Activated CD8-positive, alpha-beta T cell treated with anti-CD3 and anti-CD28 coated beads for 36 hours (primary cell): ENCODE data around the gene COPS3. TPM values are rescaled to one million over a fixed set of nuclear protein-coding genes. Genes with fewer than 3 reads are reported as not detected.

Experiments used
- ATAC-seq: fragments of 200-7000 bp; cut with Tn5 transposase; one replicate; pipeline ENCODE4 v1.10.0; 2021; ENCODE audit warnings: mild to moderate bottlenecking, moderate library complexity
- CTCF ChIA-PET: fragments of 350-600 bp; sonication (Branson Sonifier 250); formaldehyde crosslinking; loops from one replicate; lab custom pipeline; 2021; ENCODE audit warnings: antibody characterized with exemption; lab: Charles Lee
- POLR2A ChIA-PET: fragments of 350-600 bp; sonication (Branson Sonifier 250); formaldehyde crosslinking; loops from one replicate; lab custom pipeline; 2021; ENCODE audit warnings: antibody characterized with exemption; lab: Charles Lee
- DNase-seq: peaks from one replicate; pipeline ENCODE4 v3.0.0-alpha.2; 2020
- H3K27ac Mint-ChIP-seq: one replicate; pipeline ENCODE4 v1.8.0; 2021; ENCODE audit warnings: mild to moderate bottlenecking, mixed read lengths
- H3K27me3 Mint-ChIP-seq: one replicate; pipeline ENCODE4 v1.8.0; 2021; ENCODE audit warnings: mixed read lengths
- H3K36me3 Mint-ChIP-seq: one replicate; pipeline ENCODE4 v1.8.0; 2021; ENCODE audit warnings: low read depth, mixed read lengths
- H3K4me1 Mint-ChIP-seq: one replicate; pipeline ENCODE4 v1.8.0; 2021; ENCODE audit warnings: low read depth, mixed read lengths
- H3K4me3 Mint-ChIP-seq: one replicate; pipeline ENCODE4 v1.8.0; 2021; ENCODE audit warnings: mild to moderate bottlenecking, moderate library complexity, mixed read lengths
- H3K9me3 Mint-ChIP-seq: one replicate; pipeline ENCODE4 v1.8.0; 2021; ENCODE audit warnings: mixed read lengths
- intact Hi-C: fragments of 100-400 bp; cut with micrococcal nuclease; formaldehyde crosslinking; loops from one replicate; pipeline ENCODE4 v1.10.0; 2022
- total RNA-seq, 2 experiments: library from RNA; stranded (reverse); gene quantifications; one replicate each; pipeline ENCODE4 v1.2.3, GENCODE V29; 2021
- TF ChIP-seq, protein P1 (sequence below): fragments of 200-600 bp; IDR thresholded peaks from one replicate; pipeline ENCODE4 v1.8.0; 2022; ENCODE audit warnings: antibody characterized with exemption, mild to moderate bottlenecking

Gene COPS3
- total RNA-seq, 2 experiments from 2014 or later, result 91.1 to 99.8 TPM

DNA sequence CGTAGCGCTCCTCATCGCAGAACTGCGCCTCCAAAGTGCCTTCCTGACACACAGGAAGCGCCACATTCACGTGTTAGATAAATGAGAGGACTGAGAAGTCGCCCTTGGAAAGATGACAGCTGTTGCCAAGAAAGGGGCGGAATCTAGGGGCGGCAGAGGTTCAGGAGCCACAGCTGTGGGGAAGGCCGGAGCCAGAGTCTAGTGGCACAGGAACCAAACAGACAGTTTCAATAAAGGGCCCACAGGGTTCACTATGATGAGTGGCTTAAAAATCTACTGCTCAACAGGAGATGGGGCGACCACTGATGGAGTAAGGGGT is 48.8 kb downstream of the COPS3 start:
- Mint-ChIP-seq H3K9me3 (no peaks in the 10 kb centered on the region), H3K4me1 (peaks cover 15% of the 10 kb centered on the region), H3K4me3 (no peak overlapping the region), H3K27ac (no peak overlapping the region), H3K36me3 (peaks cover 5% of the 10 kb centered on the region), H3K27me3 (no peaks in the 10 kb centered on the region)
- ChIA-PET CTCF (no interaction called here), POLR2A (no interaction called here)
- ATAC-seq, result no peak
- TF ChIP-seq, protein P1, sequence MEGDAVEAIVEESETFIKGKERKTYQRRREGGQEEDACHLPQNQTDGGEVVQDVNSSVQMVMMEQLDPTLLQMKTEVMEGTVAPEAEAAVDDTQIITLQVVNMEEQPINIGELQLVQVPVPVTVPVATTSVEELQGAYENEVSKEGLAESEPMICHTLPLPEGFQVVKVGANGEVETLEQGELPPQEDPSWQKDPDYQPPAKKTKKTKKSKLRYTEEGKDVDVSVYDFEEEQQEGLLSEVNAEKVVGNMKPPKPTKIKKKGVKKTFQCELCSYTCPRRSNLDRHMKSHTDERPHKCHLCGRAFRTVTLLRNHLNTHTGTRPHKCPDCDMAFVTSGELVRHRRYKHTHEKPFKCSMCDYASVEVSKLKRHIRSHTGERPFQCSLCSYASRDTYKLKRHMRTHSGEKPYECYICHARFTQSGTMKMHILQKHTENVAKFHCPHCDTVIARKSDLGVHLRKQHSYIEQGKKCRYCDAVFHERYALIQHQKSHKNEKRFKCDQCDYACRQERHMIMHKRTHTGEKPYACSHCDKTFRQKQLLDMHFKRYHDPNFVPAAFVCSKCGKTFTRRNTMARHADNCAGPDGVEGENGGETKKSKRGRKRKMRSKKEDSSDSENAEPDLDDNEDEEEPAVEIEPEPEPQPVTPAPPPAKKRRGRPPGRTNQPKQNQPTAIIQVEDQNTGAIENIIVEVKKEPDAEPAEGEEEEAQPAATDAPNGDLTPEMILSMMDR, result no peak
- no peak for DNase-seq
- intact Hi-C loops, result no loop called here

DNA sequence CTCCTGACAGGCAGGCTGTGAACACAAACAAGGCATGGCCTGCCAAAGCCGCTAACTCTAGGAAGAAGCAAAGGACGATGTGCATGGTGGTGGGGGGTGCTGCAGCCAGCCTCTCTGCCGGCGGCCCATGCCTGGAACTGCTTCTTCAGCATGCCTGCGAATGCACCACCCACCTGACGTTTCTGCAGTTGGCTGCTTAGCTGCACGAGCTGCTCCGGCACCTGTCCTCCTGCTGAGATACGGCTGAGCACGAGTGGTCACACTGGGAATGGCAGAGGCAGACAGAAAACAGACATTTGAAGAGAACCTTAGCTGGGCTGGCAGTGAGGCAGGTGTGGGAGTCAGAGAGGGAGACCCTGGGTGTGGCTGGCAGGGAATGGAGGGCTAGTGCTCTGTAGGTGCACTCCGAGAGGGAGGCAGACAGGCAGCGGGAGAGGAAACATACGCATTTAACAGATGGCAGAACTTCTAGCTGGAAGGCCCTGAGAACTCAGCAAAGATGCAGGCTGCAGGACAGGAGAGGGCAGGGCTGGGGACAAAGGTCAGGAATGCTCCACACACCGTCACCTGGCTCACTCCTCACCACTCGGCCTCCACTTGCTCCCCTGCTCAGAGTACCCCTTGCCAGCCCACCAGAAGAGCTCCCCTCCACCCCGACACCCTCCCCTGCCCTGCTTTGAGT is 49.3 kb downstream of the COPS3 start:
- Mint-ChIP-seq H3K4me1 (peaks cover 15% of the 10 kb centered on the region), H3K4me3 (no peak overlapping the region), H3K9me3 (no peaks in the 10 kb centered on the region), H3K36me3 (peaks cover 7% of the 10 kb centered on the region), H3K27me3 (no peaks in the 10 kb centered on the region), H3K27ac (no peak overlapping the region)
- DNase-seq (no peak), ATAC-seq (no peak)
- POLR2A ChIA-PET, result no interaction called here
- TF ChIP-seq, protein P1, result no peak
- intact Hi-C loops, result no loop called here
- CTCF ChIA-PET, result no interaction called here

DNA sequence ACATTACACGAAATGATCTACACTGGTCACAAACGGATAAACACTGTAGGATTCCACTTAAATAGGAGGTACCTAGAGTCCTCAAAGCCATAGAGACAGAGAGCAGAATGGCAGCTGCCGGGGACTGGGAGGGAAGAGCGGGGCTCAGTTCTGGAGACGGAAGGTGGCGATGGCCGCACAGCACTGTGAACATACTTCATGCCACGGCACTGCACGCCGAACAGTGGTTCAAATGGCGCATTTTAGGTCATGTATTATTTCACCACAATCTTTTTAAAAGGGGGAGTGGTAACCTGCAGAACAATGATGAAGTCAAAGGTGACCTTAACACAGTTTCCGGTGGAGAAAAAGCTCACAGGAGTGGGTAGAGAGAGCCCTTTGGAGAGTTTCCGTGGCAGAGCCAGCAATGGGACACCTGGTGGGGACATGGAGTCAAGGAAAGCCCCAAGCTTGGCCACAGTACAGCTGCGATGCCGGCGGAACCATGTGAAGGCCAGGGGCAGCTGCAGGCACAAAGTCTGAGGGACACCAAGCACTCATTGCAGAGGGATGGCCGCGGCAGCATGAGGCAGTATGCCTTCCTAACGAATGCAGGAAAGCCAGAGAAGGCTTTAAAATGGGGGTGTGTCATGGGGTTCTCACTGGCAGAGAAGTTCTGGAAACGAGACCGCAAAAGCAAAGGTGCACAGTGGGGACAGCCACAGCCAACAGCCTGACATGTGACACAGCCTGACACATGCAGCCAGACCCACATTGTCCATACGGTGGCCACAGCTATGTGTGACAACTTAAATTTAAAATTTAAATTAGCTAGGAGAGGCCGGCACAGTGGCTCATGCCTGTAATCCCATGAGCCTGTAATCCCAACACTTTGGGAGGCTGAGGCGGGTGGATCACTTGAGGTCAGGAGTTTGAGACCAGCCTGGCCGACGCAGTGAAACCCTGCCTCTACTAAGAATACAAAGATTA is 51.3 kb downstream of the COPS3 start:
- Mint-ChIP-seq H3K4me1 (no peaks in the 10 kb centered on the region), H3K9me3 (no peaks in the 10 kb centered on the region), H3K27ac (peak overlapping the region; percentile 43), H3K27me3 (no peaks in the 10 kb centered on the region), H3K4me3 (no peak overlapping the region), H3K36me3 (peaks cover 14% of the 10 kb centered on the region)
- POLR2A ChIA-PET, result no interaction called here
- intact Hi-C loops, result no loop called here
- CTCF ChIA-PET, result no interaction called here
- DNase-seq (no peak), ATAC-seq (no peak)
- TF ChIP-seq, protein P1, result no peak

DNA sequence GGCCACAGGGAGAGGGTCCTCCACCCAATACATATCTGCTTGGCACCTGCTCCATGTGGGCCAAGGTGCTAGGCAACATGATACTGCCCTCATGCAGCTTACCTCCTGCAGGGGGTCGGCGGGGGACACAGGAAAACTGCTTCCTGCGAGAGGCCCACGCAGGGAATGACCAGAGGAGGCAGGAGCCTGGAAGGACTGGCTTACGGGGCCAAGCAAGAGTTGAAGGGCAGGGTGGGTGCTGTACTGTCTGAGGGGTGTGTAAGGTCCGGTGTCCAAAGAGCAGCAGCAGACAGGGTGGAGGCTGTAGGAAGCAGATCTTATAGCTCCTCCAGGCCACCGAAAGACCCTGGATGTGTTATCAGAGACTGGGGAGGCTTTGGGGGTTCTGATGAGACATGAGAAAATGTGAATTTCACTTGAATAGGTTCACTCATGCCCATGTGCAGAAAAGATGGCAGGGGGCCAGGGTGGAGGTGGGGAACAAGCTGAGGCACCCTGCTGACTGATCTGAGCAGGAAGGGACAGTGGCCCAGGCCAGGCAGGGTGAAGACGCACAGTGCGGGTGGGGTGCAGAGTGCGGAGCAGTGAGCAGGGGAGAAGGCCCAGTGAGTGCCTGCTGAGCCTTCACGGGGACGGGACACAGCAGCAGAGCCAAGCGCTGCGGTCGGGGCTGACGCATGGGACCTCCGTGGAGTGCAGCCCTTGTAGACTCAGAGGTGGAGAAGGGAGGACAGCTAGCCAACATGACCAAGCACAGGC is 52.3 kb downstream of the COPS3 start:
- CTCF ChIA-PET, result no interaction called here

More for the DNA sequence above, 52.3 kb downstream of the COPS3 start:
- intact Hi-C loops, result no loop called here
- ATAC-seq (no peak), DNase-seq (no peak)
- Mint-ChIP-seq H3K27ac (no peak overlapping the region), H3K4me1 (no peaks in the 10 kb centered on the region), H3K9me3 (no peaks in the 10 kb centered on the region), H3K4me3 (no peak overlapping the region), H3K36me3 (peaks cover 18% of the 10 kb centered on the region), H3K27me3 (no peaks in the 10 kb centered on the region)
- TF ChIP-seq, protein P1, result no peak
- POLR2A ChIA-PET, result no interaction called here
